OCI-LY3 (cell line): Measurements from ENCODE around the gene TACR1.

ENCODE experiments used
- EZH2phosphoT487 ChIP-seq: fragments of 200-600 bp; shearing (Covaris generic); IDR thresholded peaks from 2 replicates; pipeline ENCODE4 v1.6.1; 2018; ENCODE audit warnings: antibody characterized with exemption, mixed run types, low read depth
- TF ChIP-seq, protein P1 (sequence below): fragments of 200-600, 300-600 bp; sonication (generic); IDR thresholded peaks from 2 replicates; pipeline ENCODE4 v1.5.1; 2014; ENCODE audit warnings: antibody characterized with exemption, low read length, low read depth

DNA sequence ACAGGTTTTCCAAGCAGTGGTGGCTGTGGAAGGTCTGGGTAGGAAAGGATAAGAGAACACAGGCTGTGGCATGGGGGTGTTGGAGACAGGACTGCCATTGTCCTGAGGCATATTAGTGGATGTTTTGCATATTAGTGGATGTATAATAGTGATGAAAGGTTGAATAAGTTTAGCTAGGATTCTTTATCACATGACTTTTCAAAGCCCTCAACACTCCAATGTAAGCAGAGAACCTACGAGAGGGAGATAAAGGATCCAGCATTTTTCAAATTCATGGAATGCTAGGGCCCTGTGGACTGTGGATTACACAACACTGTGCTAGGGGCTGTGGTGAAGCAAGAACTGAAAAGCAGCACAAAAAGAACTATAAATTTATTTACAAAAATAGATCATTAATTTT lies 177.6 kb downstream of the TACR1 start:
- TF ChIP-seq, protein P1, sequence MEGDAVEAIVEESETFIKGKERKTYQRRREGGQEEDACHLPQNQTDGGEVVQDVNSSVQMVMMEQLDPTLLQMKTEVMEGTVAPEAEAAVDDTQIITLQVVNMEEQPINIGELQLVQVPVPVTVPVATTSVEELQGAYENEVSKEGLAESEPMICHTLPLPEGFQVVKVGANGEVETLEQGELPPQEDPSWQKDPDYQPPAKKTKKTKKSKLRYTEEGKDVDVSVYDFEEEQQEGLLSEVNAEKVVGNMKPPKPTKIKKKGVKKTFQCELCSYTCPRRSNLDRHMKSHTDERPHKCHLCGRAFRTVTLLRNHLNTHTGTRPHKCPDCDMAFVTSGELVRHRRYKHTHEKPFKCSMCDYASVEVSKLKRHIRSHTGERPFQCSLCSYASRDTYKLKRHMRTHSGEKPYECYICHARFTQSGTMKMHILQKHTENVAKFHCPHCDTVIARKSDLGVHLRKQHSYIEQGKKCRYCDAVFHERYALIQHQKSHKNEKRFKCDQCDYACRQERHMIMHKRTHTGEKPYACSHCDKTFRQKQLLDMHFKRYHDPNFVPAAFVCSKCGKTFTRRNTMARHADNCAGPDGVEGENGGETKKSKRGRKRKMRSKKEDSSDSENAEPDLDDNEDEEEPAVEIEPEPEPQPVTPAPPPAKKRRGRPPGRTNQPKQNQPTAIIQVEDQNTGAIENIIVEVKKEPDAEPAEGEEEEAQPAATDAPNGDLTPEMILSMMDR: no peak
- no peak for TF ChIP-seq EZH2phosphoT487
